K562 (cell line): ENCODE data around the gene CUX1. TPM values are rescaled to one million over a fixed set of nuclear protein-coding genes. Genes with fewer than 3 reads are reported as not detected.

ENCODE experiments used
- CSDE1 ChIP-seq, 2 experiments: fragments of 450-650 bp; IDR thresholded peaks; 2 replicates each; pipeline ENCODE4 v1.6.1; 2016; ENCODE audit warnings: mild to moderate bottlenecking in 1 of 2
- ETS2 ChIP-seq: IDR thresholded peaks from 2 replicates; pipeline ENCODE4 v1.6.1; 2016; ENCODE audit warnings: borderline replicate concordance, missing genetic modification characterization, mild to moderate bottlenecking, moderate library complexity, missing compliant biosample characterization; ENCODE audit not compliant: poor library complexity, severe bottlenecking
- ZNF3 ChIP-seq: fragments of 250-450 bp; sonication (Bioruptor Pico); IDR thresholded peaks from 2 replicates; pipeline ENCODE4 v1.5.0; 2021; ENCODE audit warnings: mild to moderate bottlenecking, moderate library complexity
- ZNF76 ChIP-seq: fragments of 250-450 bp; sonication (Bioruptor Pico); IDR thresholded peaks from 2 replicates; pipeline ENCODE4 v1.4.0; 2020; ENCODE audit warnings: mild to moderate bottlenecking, moderate library complexity, borderline replicate concordance
- ZNF77 ChIP-seq: fragments of 250-450 bp; sonication (Bioruptor Pico); IDR thresholded peaks from 2 replicates; pipeline ENCODE4 v1.5.0; 2020
- polyA plus RNA-seq, 8 experiments: library from polyadenylated mRNA; depleted of rRNA in 4 of 8; stranded (reverse) in 5 of 8; unstranded in 3 of 8; fragments of >200 nt; fragmentation: Nextera tagmentation in 2 of 8; fragmentation: Illumina TruSeq in 1 of 8; extraction: Ambion mirVana in 2 of 8; extraction: Trizol in 1 of 8; gene quantifications; 2 replicates each; pipeline versions ENCODE4 v1.2.1 to v1.2.3, GENCODE V29; 2011 to 2014; ENCODE audit warnings: inconsistent platforms in 1 of 8, missing spikeins in 1 of 8
- total RNA-seq, 7 experiments: library from RNA; depleted of rRNA in 6 of 7; stranded (reverse); fragments of >200 nt in 6 of 7; fragmentation: Illumina TruSeq in 2 of 7; extraction: Trizol in 2 of 7; gene quantifications; 2 replicates each; pipeline versions ENCODE4 v1.2.1 to v1.2.3, GENCODE V29; 2011 to 2021; ENCODE audit warnings: low replicate concordance in 1 of 7
- TF ChIP-seq, protein P1 (sequence below): fragments of 450-650 bp; IDR thresholded peaks from 2 replicates; pipeline ENCODE4 v1.6.1; 2017; ENCODE audit warnings: antibody characterized with exemption, mild to moderate bottlenecking
- TF ChIP-seq, protein P2 (sequence below): IDR thresholded peaks from 2 replicates; pipeline ENCODE4 v1.6.1; 2012; ENCODE audit warnings: low read depth, low read length, improper control_type of control experiment, borderline replicate concordance
- TF ChIP-seq, protein P3 (sequence below), 2 experiments: fragments of 450-650 bp; conservative IDR thresholded peaks; 2 replicates each; pipeline ENCODE4 v1.6.1; 2017; ENCODE audit warnings: mild to moderate bottlenecking in 2 of 2, moderate library complexity in 2 of 2
- TF ChIP-seq, protein P4 (sequence below): fragments of 450-650 bp; IDR thresholded peaks from 2 replicates; pipeline ENCODE4 v1.6.1; 2014; ENCODE audit warnings: low read depth, mild to moderate bottlenecking, moderate library complexity, borderline replicate concordance
- TF ChIP-seq, protein P5 (sequence below): fragments of 450-650 bp; IDR thresholded peaks from 2 replicates; pipeline ENCODE4 v1.6.1; 2016; ENCODE audit warnings: antibody characterized with exemption
- TF ChIP-seq, protein P6 (sequence below), 2 experiments: fragments of 450-650 bp; IDR thresholded peaks; 2 replicates each; pipeline ENCODE4 v1.6.1; 2016

Gene CUX1
- total and polyA plus RNA-seq, 9 of the 15 experiments (the other 6 are each of a cell fraction or from before 2014, with no cell fraction given), result 3.6 to 55.3 (median 25.2) TPM

DNA sequence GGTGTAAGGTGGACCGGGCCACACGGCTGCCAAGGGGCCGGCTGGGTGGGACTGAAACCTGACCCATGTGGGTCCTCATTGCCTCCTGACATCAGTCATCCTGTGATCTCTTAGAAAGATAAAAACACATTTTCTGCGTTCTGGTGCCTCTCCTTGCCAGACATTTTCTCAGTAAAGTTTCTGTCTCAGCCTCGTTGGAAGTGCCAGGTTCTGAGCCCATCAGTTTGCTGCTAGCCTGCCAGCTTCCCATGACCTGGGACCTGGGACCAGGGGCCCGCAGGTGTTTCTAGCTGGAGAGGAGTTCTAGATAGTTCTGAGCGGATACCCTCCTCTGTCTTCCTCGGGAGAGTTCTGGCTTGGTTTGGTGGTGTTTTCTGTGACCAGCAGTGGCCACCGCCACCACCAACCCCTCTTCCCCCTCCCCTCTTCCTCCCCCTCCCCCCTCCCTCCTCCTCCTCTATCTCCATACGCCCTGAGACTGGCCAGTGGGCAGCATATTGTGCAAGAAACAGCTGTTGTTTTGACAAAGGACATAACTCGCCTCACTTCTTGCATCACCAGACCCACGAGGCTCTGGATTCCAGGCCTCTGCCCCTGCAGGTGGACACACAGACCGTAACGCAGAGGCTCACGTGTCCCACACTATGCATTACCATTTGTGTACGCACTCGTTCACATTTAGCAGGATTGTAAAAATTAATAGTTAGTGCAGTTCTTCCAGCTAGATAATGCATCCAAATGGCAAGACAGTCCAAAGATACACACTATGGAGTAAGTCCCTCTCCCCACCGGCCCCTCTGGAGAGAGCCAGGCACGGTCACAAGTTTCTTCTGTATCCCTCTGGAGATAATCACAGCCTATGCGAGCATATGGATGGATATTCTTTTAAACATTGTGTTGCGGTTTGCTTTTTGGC is 94.6 kb downstream of the CUX1 start (continued):
- TF ChIP-seq, protein P1, sequence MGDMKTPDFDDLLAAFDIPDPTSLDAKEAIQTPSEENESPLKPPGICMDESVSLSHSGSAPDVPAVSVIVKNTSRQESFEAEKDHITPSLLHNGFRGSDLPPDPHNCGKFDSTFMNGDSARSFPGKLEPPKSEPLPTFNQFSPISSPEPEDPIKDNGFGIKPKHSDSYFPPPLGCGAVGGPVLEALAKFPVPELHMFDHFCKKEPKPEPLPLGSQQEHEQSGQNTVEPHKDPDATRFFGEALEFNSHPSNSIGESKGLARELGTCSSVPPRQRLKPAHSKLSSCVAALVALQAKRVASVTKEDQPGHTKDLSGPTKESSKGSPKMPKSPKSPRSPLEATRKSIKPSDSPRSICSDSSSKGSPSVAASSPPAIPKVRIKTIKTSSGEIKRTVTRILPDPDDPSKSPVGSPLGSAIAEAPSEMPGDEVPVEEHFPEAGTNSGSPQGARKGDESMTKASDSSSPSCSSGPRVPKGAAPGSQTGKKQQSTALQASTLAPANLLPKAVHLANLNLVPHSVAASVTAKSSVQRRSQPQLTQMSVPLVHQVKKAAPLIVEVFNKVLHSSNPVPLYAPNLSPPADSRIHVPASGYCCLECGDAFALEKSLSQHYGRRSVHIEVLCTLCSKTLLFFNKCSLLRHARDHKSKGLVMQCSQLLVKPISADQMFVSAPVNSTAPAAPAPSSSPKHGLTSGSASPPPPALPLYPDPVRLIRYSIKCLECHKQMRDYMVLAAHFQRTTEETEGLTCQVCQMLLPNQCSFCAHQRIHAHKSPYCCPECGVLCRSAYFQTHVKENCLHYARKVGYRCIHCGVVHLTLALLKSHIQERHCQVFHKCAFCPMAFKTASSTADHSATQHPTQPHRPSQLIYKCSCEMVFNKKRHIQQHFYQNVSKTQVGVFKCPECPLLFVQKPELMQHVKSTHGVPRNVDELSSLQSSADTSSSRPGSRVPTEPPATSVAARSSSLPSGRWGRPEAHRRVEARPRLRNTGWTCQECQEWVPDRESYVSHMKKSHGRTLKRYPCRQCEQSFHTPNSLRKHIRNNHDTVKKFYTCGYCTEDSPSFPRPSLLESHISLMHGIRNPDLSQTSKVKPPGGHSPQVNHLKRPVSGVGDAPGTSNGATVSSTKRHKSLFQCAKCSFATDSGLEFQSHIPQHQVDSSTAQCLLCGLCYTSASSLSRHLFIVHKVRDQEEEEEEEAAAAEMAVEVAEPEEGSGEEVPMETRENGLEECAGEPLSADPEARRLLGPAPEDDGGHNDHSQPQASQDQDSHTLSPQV, result peak; percentile 27; the same call in 1 of the 2 replicates
- TF ChIP-seq, protein P2, sequence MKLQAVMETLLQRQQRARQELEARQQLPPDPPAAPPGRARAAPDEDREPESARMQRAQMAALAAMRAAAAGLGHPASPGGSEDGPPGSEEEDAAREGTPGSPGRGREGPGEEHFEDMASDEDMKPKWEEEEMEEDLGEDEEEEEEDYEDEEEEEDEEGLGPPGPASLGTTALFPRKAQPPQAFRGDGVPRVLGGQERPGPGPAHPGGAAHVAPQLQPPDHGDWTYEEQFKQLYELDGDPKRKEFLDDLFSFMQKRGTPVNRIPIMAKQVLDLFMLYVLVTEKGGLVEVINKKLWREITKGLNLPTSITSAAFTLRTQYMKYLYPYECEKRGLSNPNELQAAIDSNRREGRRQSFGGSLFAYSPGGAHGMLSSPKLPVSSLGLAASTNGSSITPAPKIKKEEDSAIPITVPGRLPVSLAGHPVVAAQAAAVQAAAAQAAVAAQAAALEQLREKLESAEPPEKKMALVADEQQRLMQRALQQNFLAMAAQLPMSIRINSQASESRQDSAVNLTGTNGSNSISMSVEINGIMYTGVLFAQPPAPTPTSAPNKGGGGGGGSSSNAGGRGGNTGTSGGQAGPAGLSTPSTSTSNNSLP, result no peak
- TF ChIP-seq ZNF77 (no peak), CSDE1 (IDR thresholded peaks at IDR 0.05) (no peak), ZNF76 (no peak), ETS2 (tag) (no peak), ZNF3 (CRISPR knock-in tag) (no peak)
- TF ChIP-seq, protein P3, sequence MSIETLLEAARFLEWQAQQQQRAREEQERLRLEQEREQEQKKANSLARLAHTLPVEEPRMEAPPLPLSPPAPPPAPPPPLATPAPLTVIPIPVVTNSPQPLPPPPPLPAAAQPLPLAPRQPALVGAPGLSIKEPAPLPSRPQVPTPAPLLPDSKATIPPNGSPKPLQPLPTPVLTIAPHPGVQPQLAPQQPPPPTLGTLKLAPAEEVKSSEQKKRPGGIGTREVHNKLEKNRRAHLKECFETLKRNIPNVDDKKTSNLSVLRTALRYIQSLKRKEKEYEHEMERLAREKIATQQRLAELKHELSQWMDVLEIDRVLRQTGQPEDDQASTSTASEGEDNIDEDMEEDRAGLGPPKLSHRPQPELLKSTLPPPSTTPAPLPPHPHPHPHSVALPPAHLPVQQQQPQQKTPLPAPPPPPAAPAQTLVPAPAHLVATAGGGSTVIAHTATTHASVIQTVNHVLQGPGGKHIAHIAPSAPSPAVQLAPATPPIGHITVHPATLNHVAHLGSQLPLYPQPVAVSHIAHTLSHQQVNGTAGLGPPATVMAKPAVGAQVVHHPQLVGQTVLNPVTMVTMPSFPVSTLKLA (conservative IDR thresholded peaks at IDR 0.05), result peak; percentile 73 to 78
- TF ChIP-seq, protein P4, sequence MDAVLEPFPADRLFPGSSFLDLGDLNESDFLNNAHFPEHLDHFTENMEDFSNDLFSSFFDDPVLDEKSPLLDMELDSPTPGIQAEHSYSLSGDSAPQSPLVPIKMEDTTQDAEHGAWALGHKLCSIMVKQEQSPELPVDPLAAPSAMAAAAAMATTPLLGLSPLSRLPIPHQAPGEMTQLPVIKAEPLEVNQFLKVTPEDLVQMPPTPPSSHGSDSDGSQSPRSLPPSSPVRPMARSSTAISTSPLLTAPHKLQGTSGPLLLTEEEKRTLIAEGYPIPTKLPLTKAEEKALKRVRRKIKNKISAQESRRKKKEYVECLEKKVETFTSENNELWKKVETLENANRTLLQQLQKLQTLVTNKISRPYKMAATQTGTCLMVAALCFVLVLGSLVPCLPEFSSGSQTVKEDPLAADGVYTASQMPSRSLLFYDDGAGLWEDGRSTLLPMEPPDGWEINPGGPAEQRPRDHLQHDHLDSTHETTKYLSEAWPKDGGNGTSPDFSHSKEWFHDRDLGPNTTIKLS, result no peak
- TF ChIP-seq, protein P5, sequence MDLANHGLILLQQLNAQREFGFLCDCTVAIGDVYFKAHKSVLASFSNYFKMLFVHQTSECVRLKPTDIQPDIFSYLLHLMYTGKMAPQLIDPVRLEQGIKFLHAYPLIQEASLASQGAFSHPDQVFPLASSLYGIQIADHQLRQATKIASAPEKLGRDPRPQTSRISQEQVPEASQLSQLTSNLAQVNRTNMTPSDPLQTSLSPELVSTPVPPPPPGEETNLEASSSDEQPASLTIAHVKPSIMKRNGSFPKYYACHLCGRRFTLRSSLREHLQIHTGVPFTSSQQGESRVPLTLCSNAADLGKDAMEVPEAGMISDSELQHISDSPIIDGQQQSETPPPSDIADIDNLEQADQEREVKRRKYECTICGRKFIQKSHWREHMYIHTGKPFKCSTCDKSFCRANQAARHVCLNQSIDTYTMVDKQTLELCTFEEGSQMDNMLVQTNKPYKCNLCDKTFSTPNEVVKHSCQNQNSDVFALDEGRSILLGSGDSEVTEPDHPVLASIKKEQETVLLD, result no peak
- TF ChIP-seq, protein P6, sequence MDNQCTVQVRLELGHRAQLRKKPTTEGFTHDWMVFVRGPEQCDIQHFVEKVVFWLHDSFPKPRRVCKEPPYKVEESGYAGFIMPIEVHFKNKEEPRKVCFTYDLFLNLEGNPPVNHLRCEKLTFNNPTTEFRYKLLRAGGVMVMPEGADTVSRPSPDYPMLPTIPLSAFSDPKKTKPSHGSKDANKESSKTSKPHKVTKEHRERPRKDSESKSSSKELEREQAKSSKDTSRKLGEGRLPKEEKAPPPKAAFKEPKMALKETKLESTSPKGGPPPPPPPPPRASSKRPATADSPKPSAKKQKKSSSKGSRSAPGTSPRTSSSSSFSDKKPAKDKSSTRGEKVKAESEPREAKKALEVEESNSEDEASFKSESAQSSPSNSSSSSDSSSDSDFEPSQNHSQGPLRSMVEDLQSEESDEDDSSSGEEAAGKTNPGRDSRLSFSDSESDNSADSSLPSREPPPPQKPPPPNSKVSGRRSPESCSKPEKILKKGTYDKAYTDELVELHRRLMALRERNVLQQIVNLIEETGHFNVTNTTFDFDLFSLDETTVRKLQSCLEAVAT (IDR thresholded peaks at IDR 0.05), result 0 out of 4 replicates have a peak, but pooled peaks of 1 of the 2 experiments have one; percentile 19
